GM11168 (cell line): ENCODE measurements around the gene CYFIP1.

Experiments
- in situ Hi-C: fragments of 300-500 bp; cut with MboI; formaldehyde crosslinking; loops from one replicate; pipeline ENCODE4 v1.12.0; 2022; ENCODE audit warnings: low sequenced_read_pairs; ENCODE audit not compliant: unreplicated experiment

The CYFIP1 gene

DNA sequence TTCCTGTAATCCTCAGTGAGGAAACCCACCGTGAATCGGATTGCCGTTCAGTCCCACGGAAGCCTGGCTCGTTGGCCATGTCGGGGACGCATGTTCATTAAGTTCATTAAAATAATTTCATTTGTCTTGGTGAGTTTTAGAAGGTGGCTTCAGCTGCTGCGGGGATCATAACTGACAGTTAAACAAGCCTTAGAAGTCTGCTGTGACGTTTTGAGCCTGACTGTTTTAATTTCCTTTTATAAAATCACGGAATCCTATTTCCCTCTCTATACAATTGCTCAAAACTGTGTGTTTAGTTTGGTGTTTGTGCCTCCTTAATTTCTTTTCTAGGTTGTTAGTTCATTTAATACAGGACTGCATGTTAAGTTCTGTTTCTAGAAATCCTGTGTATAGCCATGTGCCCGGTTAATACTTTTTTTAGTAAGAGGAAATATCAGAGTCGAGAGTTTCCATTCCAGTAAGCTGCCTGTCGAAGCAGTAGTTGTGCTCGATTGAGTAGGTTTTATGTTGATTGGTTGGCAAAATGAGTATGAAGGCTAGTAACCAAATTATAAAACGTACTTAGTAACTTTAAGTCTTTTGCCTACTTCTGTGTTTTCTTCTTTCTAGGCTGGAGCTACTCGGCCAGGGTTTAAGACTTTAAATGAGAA lies 141.0 kb downstream of the CYFIP1 start:
- in situ Hi-C loops: no loop called here

DNA sequence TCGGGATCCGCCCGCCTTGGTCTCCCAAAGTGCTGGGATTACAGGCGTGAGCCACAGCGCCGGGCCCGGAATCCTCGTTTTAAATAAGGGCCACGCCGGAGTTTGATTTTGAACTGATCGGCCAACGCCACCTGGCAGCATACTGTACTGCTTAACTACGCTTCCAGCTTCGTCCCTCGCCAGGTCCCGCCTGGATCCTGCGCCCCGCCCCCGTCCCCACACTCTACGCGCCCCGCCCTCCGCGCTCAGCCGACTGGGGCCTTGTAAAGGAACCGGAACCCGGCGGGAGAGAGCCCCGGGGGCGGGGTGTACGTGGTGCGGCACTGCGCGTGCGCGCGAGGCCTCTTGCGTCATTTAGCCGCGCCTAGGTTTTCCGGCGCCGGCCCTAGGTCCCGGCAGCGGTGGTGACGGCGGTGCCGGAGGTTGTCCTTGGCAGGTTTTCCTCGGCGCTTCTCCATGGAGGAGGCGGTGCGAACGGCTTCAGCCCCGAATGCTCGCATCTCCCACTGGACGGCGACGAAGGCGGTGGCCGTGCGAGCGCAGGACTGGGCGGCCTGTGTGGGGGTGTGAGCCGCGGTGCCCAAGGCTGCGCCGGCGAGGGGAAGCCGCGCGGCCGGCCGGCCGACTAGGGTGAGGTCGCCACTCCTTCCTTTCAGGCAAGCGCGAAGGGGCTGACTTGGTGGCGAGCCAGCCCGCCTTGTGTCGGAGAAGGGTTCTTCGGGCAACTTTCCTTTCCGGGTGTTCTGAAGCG lies 141.7 kb downstream of the CYFIP1 start, which contains the start of gene NIPA2:
Gene NIPA2 (plus strand): TSS at position 375 of the 751 bp plus-strand sequence. CDS start 13,066 bp downstream, outside the sequence.
- in situ Hi-C loops: no loop called here

DNA sequence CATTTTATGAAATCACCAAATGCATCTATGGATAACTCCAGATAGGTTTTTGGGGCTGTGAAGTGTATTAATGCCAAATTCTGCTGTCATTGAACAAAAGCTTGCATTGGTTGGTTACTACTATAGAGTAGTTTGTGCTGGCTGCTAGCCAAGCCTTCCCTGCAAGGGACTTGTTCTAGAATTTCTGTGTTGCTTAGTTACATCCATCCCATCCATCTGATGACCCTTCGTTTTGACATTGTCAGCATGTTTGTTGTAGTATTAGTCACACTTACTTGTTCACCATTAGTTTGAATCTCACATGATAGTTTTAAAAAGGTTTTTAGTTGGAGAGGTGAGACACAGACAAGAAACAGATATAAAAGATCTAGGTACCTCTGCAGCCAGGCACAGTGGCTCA lies 148.7 kb downstream of the CYFIP1 start:
- in situ Hi-C loops: no loop called here

DNA sequence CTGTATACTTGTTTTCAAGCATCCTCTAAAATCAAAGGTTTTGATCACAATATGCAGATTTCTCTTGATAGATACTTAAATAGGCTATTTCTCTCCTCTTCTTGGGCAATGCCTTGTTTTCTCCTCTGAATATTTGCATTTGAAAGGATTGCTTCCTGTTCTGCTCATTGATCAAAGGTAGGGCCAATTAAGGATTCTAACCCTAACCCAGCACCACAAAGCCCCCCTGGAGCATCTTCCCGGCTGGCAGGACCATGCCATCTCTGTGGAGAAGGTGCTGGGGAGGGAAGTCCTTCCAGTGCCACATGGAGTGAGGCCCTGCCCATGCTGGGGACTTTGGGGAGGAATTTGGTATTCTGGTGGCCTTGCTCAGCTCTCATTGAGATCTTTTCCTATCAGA lies 153.0 kb downstream of the CYFIP1 start:
- in situ Hi-C loops: no loop called here

DNA sequence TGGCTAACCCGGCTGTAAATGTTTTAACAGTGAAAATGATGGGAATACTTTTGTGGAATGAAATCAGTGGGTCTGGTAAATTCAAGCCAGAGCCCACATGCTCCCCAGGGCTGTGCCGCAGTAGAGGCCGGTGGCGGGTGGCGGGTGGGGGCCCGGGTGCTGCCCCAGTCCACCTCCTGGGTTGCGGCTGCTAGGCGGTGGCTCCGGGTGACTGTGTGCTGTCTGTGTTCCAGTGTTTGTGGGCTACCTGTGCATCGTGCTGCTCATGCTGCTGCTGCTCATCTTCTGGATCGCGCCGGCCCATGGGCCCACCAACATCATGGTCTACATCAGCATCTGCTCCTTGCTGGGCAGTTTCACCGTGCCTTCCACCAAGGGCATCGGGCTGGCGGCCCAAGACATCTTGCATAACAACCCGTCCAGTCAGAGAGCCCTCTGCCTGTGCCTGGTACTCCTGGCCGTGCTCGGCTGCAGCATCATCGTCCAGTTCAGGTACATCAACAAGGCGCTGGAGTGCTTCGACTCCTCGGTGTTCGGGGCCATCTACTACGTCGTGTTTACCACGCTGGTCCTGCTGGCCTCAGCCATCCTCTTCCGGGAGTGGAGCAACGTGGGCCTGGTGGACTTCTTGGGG lies 156.6 kb downstream of the CYFIP1 start:
- in situ Hi-C loops: no loop called here

DNA sequence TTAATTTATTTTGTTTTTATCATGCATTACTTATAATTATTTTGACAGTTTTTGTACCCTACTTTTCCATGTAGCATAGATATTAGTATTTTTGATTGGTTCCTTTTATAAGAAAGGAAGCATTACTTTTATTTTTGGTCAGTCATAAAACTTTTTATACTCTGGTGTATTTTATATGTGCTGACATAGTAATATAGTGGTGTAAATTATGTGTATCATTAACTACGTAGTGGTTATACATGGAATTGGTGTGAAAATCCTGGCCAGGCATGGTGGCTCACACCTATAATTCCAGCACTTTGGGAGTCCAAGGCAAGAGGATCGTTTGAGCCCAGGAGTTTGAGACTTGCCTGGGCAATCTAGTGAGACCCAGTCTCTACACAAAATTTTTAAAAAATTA lies 160.5 kb downstream of the CYFIP1 start:
- in situ Hi-C loops: no loop called here
